ENCODE data around the gene ZSWIM5.
"Not testable (repeated sequence)": the region's sequence is repeated elsewhere in the genome, so short reads cannot be mapped to it uniquely, and the experiment has no call there.

- not testable (repeated sequence) for TF ChIP-seq POLR2A, POLR2AphosphoS5, CTCF (IDR thresholded peaks at IDR 0.05)
Measured at GRCh38 chr1:45248004-45248403, 41.6 kb upstream of the ZSWIM5 start.

All from transverse colon (tissue), 4 donors.